GM19467 (cell line): Measurements from ENCODE around the gene RNF149.
"Not testable (repeated sequence)": the region's sequence is repeated elsewhere in the genome, so short reads cannot be mapped to it uniquely, and the experiment has no call there.

Source experiments
- ATAC-seq: cut with Tn5 transposase; IDR thresholded peaks from one replicate; pipeline ENCODE4 v1.9.1; 2021; ENCODE audit warnings: mild to moderate bottlenecking, moderate library complexity; ENCODE audit not compliant: unreplicated experiment

The RNF149 gene

DNA sequence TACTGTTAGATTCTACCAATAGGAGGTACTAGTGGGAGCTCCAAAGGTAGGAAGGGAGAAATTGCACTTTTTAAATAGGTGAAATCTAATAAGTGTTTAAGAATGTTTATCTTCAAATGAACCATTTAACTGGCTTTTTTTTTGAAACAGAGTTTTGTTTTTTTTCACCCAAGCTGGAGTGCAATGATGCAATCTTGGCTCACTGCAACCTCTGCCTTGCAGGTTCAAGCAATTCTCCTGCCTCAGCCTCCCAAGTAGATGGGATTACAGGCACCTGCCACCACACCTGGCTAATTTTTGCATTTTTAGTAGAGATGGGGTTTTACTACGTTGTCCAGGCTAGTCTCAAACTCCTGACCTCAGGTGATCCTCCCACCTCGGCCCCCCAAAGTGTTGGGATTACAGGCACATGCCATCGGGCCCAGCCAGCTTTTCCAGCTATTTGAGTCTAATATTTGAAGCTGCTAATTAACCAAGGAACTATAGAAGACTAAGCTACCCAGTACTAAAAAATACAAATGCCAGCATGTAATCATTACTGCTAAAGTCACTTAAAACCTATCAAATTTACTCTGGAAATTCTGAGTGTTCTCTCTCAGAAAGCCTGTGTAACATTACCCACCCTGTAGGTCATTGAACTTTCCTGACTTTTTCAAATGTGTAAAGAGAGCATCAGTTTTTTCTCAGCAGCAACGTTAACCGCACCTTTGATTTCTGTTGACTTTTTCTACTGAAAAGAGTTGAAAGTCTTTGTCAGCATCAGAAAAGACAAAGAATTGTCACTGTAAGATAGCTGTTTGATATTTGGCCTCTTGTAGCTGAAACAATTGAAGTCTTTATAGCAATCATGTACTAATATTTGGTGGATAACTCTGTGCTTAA is 24.6 kb upstream of the RNF149 start:
- no peak for ATAC-seq

DNA sequence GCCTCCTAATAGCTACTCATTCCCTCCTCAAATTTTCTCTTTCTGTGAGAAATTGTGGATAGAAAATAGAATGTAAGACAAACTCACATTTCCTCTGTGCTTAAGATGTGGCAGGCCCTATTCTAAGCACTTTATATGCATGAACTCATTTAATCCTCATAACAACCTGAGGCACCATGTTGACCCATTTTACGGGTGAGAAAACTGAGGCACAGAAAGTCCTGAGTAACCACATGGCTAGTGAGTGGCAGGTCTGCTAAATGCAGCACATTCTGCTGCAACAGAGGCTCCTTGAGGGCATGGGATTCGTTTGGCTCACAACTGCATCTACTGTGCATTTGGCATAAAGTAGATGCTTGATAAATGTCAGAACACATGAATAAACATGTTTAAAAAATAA is 22.7 kb upstream of the RNF149 start:
- ATAC-seq: no peak

DNA sequence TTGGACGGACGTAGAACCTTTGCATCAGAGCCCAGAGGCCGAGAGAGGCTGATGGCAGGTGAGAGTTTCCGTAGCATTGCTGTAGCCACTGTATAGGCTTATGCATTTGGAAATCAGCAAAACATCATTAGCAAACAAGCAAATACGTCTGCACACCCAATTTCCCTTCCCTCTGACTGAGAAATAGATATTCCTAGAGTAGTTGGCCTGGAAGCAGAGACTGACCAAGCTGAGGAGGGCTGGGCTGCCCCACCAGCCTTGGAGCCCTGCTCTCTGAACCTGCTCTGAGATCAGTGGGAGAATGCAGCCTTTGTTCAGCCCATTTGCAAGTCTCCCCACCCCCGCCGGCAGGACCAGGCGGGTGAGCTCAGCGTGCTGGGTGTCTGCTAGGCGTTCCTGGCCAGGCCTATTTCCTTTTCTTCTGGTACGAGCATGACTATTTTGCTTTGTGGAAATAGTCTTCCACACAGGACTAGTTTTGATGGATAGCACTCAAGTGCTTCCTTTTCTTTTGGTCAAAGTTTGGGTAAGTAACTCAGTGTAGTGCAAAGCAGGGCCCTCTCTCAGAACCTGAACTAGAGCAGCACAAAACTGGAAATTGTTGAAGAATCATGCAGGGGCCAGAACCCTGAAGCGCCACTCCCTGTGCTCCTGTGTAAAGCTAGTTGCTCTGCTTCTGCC is 21.9 kb upstream of the RNF149 start:
- ATAC-seq: no peak

DNA sequence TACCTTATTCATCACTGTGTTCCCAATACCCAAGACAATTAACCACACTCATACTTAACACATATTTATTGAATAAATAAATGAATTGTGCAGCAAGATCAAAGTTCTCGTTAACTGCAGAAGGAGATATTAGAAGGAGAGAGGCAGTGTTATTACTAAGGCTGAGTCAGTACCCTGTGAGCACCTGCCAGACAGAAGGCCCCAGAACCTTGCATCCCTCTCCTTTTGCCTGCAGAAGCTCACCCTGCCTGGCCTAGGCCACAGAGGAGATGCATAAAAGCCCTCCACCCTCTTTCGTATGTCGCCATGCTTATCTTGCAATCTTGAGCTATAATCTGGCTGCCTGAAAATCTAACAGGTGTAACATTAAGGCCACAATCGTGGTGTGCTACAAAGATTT is 20.5 kb upstream of the RNF149 start:
- no peak for ATAC-seq

DNA sequence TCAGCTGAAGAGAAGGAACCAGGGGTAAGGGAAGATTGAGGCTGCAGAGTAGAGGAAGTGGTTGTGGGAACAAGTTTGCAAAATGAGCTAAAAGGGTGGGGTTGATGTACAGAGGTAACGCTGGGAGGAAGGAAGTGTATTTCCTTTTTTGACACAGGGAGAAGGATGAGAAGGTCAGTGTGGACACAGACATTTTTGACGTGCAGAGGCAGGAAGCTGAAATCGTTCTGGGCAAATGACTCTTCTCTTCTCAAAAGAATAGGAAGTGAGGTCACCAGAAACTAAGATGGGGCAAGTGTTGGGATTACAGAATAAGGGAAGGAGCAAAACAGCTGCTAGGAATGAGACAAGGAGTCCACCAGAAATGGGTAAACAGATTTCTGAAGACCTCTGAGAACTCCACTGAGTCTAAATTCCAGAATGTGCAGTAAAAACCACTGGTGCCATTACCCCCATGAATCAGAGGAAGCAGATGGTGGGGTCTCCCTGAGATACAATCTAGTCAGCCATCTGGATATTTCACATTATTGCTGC is 20.0 kb upstream of the RNF149 start:
- ATAC-seq: peak; percentile 77

DNA sequence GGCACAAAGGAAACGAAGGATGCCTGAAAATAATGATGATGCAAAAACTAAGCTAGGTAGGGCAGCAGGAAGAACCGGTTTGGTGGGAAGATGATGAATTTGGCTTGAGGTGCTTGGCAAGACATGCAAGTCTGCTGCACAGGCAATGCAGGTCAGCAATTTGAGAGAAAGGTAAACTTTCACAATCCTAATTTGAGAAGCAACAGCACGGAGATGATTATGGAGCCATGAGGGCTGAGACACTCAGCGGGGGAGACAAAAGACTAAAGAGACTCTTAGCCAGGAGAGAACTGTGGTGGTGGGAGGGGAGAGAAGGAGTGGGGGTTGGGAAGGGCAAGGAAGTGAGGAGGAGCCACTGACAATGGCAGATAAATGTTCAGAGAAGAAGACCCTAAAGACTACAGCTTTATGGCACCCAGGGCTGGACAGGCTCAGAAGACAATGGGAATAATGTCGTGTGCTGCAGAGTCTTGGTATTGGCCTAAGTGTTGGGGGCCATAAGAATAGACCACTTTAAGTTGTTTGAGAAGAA is 19.4 kb upstream of the RNF149 start:
- ATAC-seq: peak; percentile 12

DNA sequence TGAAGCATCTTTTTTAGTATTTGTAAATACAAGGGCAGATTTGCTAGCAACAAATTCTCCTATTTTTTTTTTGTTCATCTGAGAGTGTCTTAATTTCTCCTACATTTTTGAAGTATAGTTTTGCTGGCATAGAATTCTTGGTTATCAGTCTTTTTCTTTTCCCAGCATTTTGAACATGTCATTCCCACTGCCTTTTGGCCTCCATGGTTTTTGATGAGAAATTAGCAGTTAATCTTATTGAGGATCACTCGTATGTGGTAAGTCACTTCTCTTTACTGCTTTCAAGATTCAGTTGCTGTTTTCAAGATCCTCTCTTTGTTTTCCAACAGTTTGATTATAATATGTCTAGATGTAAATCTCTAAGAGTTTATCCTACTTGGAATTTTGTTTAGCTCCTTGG is 16.9 kb upstream of the RNF149 start:
- no peak for ATAC-seq

DNA sequence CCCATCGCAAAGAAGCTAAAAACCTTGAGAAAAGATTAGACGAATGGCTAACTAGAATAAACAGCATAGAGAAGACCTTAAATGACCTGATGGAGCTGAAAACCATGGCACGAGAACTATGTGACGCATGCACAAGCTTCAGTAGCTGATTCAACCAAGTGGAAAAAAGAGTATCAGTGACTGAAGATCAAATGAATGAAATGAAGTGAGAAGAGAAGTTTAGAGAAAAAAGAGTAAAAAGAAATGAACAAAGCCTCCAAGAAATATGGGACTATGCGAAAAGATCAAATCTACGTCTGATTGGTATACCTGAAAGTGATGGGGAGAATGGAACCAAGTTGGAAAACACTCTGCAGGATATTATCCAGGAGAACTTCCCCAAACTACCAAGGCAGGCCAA is 8.1 kb upstream of the RNF149 start:
- not testable (repeated sequence) for ATAC-seq

DNA sequence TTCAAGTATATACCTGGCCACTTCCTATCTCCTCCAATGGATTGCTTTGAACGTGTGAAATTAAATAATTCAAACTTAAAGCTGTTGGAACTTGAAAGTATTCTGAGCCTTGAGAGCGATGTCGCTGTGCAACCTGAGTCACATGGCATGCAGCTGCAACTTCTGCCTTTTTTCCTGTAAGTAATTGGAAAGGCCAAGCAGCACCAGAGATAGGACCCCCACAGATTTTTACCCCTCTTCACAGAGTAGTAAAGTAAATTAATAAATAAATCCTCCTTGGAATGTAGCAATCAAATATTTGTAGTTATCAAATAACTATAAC is 3.2 kb upstream of the RNF149 start:
- ATAC-seq: no peak

DNA sequence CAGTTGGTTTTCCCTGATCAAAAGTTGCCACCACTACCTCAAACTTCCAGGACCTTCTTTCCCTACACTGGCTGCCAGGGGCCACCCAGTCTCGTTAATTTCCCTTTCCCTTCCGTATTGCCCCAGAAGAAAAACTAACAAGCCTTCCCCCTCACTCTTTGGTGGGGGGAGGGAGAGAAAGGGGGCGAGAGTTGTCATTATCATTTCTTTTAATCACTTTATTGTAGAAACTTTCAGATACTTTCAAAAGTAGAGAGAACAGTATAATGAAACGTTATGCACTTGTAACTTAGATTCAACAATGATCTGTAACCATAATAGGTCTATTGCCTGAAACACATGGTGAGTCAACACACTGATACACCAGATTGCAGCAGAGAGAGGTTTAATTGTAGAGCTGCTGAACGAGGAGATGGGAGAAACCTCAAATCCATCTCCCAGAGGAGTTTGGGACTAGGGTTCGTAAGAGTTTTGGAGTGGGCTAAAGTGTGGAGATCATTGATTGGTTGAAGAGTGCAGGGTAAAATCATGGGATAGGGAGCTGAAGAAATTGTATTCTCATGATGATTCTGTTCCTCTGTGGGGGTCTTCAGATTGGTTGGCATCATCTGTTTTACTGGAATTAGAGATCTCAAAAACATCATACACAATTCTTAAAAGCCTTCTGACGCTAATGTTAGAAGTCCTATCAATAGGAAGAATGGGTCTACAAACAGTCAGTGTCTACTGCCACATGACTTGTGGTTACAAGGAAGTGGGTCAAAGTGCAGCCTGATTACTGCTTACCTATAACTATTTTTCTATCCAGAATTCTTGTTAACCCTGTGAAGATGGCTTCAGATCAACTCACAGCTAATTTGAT is 2.6 kb upstream of the RNF149 start:
- no peak for ATAC-seq

DNA sequence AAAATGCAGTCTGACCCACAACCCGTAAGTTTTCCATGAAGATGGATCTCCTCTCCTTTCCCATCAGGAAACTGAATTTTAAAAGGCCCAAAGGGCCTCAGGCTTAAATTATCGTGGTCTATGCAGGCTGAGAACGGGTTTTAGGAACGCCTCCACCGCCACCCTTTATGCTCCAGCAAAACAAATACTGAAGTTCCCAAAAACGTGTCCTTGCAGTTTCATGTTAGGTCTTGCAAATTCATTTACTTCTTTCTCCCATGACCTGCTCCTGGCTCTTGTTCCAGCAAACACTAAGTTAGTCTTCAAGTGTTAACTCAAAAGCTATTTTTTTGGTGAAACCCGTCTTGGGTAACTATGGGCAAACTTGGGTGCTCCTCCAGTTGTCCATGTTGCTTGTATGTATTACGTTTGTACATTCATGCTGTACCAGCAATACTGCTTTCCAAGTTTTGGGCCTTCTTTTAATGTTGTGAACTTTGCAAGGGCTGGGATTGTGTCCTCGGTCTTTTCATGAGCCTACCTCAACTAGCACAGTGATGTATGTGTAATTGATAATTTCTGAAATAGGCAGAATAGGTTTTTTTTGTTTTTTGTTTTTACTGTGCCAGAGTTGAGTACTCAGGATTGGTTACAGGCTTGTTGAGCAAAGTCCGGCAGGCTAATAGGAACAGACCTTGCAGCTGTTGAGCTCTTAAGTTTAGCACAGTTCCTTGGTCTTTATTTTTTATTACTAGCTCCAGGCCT is 1.8 kb upstream of the RNF149 start:
- no peak for ATAC-seq

DNA sequence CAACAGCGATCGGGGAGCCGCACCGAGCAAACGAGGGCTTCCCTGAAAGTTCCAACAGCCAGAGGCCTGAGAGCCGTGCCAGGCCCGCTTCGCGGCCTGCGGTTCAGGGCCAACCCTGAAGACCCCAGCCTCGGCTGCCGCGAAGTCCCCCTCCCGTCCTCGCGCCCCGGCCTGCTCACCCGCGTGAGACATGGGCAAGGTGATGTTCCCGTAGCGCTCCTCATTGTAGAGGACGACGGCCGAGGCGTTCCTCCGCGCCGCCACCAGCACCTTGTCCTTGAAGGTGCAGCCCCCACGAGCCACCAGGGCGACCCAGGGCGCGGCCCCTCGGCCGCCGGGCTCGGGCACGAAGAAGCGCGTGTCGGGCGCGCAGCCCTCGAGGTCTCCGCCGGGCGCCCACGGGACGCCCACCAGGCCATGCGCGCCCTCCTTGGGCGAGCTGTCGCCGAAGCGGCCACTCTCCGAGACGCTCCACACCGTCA is 510 bp downstream of the RNF149 start:
- ATAC-seq: peak; percentile 10

DNA sequence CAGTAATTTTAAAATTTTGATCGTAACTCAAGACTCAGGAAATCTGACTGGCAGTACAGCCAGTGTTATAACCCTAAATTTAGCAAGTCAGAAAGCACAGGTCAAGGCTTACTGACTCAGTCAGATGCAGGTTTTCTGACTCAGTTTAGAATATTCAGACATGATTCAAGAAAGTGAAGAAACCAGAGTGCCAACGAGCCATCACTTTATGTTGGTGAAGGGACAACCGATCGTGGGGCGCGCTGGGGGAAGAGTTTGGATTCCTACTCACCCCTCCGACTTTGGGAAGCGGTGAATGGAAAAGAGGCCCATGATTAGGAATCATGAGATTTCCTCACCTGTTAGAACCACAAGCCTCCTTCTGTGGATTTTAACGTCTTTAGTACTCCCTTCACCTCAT is 998 bp downstream of the RNF149 start:
- no peak for ATAC-seq

DNA sequence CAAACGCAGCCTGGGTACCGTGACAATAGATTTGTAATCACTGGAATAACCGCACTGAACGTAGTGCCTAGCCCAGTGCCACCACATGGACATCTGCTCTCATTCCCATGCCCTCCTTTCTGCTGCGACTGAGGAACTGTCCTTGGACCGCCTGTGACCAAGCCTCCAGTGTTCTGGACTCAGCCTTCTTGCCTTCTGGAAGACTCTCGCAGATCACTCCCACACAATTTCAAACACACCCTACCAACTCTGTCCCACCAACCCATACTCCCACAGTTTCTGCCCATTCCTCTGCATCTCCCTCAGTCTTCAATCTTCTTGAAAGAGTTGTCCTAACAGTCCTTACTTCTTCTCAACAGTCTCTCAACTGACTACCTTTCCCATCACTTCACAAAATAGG is 2.1 kb downstream of the RNF149 start:
- ATAC-seq: peak; percentile 5

DNA sequence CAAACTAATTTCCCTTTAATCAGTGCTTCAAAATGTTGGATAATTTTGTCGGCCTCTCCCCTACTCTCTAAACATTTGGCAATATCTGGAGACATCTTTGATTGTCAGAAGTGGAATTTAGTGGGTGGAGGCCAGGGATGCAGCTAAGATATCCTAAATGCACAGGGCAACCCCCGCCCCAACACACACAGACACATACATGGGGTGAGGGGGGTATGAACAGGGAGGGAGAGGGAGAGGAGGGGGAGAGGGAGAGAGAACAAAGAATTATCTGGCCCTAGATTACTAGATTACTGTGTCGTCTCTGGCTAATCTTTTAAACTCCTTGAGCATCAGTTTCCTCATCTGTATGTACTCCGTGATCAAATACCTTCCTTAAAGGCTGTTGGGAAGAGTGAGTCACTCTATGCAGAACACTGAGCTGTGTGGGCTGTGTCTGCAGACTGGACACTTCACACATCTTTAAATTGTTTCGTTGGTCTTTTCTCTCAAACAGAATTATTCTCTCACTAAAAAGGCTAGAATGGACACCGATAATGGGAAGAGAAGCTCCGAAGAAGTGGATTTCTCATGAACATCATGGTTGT is 2.9 kb downstream of the RNF149 start:
- ATAC-seq: no peak

DNA sequence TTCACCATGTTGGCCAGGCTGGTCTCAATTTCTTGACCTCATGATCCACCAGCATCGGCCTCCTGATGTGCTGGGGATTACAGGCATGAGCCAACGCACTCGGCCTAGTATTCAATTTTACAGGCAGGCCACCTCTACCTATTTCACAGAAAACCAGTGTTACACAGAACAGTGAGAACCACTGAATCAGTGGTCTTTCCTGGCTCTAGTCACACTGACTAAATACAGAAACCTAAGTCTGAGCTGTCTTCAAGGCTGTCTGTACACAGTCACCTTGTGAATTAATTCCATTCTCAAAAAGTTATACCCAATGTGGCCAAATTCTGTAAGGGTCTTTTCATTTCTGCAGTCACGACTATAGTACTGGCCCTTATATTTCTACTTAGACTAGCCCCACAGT is 3.5 kb downstream of the RNF149 start:
- ATAC-seq: no peak

DNA sequence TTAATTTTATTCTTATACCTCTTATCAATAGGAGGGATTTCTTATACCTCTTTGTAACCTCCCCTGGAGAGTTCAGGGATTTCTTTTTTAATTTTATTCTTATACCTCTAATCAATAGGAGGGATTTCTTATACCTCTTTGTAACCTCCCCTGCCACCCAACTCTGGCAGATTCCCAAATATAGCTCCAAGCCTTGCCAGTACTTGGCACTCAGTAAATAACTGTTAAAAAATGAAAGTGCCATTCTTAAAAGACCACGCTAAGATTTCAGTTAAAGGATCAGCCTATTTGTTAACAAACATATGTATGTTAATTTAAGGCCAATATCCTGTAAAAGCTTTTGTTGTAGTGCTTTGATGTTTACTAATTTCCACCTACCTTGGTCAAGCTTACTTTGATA is 4.8 kb downstream of the RNF149 start:
- no peak for ATAC-seq

DNA sequence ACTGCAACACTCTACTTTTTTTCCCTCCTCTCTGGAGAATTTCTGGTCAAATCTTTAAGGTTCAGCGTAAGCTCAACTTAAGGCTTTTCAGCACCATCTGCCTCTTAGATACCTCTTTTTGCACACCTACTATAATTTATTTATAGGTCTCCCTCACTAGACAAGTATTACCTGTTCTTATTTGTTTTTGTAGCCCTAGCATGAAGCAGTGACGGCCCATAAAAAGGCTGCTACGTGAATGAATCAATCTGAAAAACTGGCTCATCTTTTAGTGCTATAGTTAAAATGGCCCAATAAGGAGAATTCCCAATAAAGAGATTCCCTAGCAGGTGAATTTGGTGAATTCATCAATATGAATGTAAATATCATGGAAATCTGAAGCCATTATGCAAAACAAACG is 6.5 kb downstream of the RNF149 start:
- ATAC-seq: no peak

DNA sequence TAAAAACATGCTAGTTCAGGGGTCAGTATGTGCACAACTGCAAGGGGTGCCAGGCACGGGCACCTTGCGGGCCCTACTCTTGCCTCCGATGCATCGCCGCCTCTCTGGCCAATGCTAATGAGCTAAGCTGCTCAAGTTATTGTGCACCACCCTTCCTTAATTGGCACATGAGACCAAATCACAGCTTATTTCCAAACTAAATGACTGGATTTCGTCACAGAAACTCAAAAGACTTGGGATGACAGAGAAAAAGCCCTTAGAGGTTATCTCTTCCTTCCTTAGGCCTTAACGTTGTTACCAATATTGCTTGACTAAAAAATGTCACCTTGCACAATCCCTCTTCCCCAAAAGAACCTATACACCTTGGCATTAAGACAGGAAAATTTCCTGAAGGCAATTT is 7.7 kb downstream of the RNF149 start:
- ATAC-seq: no peak

DNA sequence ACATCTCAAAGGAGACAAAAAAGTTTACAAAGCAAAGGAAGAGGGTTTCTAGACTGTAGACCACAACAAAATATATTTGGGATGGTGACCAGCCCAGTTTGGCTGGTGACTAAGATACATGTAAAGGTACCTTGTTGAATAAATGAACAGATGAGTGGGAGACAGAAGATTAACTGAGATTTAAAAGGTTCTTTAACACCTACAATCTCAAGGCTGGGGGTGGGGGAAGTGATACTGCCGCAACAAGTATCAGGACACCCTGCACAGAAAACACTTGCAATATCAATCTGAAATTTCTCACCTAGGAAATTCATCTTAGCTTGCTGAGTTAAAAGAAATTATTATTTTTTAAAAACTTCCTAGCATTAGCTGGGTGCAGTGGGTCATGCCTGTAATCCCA is 8.3 kb downstream of the RNF149 start:
- ATAC-seq: no peak
